ENCODE measurements around the gene PKDREJ. TPM values are rescaled to one million over a fixed set of nuclear protein-coding genes. Genes with fewer than 3 reads are reported as not detected.
"Not testable (repeated sequence)": the region's sequence is repeated elsewhere in the genome, so short reads cannot be mapped to it uniquely, and the experiment has no call there.

Gene PKDREJ
- polyA plus RNA-seq, 1 donor from 2014 or later = not detected

DNA sequence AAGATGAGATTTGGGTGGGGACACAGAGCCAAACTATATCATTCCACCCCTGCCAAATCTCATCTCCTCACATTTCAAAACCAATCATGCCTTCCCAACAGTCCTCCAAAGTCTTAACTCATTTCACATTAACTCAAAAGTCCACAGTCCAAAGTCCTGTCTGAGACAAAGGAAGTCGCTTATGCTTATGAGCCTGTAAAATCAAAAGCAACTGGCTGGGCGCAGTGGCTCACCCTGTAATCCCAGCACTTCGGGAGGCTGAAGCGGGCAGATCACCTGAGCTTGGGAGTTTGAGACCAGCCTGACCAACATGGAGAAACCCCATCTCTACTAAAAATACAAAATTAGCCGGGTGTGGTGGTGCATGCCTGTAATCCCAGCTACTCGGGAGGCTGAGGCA lies 1.4 kb upstream of the PKDREJ start:
- H3K9me3 ChIP-seq (ENCODE audit: low read length) = peaks cover 32% of the 10 kb centered on the region
- not testable (repeated sequence) for H3K36me3 ChIP-seq (ENCODE audit: insufficient read depth, low read length); H2AFZ ChIP-seq (ENCODE audit: low read depth, low read length); H4K20me1 ChIP-seq (ENCODE audit: insufficient read depth); H3K79me2 ChIP-seq (replicated peaks; ENCODE audit: insufficient read depth, low read length); H3K9me2 ChIP-seq (ENCODE audit: insufficient read depth, low read length); H3K4me2 ChIP-seq (ENCODE audit: low read length); H3F3A ChIP-seq (ENCODE audit: insufficient read depth, low read length, poor library complexity, severe bottlenecking); H3K4me3 ChIP-seq (ENCODE audit: low read length); H3K27ac ChIP-seq (ENCODE audit: low read length); H3K9ac ChIP-seq (ENCODE audit: low read length)
- peaks cover 60% of the 10 kb centered on the region for H3K27me3 ChIP-seq (ENCODE audit: insufficient read depth, low read depth, low read length)

DNA sequence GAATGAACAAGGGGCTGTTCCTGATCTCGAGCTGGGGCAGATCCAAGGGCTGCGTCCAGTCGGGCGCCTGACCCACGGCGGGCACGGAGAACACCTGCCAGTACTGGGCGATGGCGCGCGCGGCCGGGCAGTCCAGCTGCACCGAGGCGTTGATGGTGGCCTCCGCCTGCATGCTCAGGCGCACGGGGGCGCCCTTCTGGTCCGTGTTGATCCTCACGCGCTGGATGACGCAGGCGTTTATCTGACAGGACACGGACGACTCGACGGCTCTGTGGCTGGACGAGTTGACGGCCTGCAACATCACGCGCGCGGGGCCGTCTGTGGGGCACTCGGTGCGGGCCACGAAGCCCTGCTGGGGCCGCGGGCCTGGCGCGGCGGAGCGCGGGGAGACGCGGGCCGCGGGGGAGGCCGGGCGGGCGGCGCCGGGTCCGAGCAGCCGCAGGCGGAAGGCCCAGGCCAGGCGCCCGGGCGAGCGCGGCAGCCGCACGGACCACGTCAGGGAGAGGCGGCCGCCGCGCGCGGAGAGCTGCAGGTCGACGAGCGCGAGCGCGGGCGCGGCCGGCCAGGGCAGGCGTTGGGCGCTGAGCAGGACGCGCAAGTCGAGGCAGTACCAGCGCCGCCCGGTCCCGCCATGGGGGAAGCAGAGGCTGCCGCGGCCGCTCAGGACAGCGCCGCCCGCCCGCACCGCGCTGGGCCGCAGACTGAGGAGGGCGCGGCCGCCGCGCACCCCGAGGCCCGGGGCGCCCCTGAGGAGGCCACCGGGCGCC lies 511 bp downstream of the PKDREJ start:
- Histone ChIP-seq H3K9me2 (ENCODE audit: insufficient read depth, low read length) (no peaks in the 10 kb centered on the region), H3K9ac (ENCODE audit: low read length) (no peak overlapping the region), H3F3A (ENCODE audit: insufficient read depth, low read length, poor library complexity, severe bottlenecking) (no peaks in the 10 kb centered on the region), H3K36me3 (ENCODE audit: insufficient read depth, low read length) (no peaks in the 10 kb centered on the region), H3K4me2 (ENCODE audit: low read length) (no peak overlapping the region), H3K27ac (ENCODE audit: low read length) (no peak overlapping the region), H3K9me3 (ENCODE audit: low read length) (peaks cover 45% of the 10 kb centered on the region), H3K79me2 (replicated peaks; ENCODE audit: insufficient read depth, low read length) (no peaks in the 10 kb centered on the region), H4K20me1 (ENCODE audit: insufficient read depth) (no peaks in the 10 kb centered on the region), H3K4me3 (ENCODE audit: low read length) (no peak overlapping the region), H2AFZ (ENCODE audit: low read depth, low read length) (no peak overlapping the region), H3K27me3 (ENCODE audit: insufficient read depth, low read depth, low read length) (peaks cover 57% of the 10 kb centered on the region)
- no peak for TF ChIP-seq SMC3 (conservative IDR thresholded peaks at IDR 0.05; ENCODE audit: poor library complexity)
- no peak for TF ChIP-seq MXI1 (conservative IDR thresholded peaks at IDR 0.05; ENCODE audit: poor library complexity, severe bottlenecking)
- TF ChIP-seq EZH2 (IDR thresholded peaks at IDR 0.05; ENCODE audit: borderline replicate concordance, insufficient read depth, low read length, poor library complexity, severe bottlenecking) = no peak
- TF ChIP-seq, protein P1, sequence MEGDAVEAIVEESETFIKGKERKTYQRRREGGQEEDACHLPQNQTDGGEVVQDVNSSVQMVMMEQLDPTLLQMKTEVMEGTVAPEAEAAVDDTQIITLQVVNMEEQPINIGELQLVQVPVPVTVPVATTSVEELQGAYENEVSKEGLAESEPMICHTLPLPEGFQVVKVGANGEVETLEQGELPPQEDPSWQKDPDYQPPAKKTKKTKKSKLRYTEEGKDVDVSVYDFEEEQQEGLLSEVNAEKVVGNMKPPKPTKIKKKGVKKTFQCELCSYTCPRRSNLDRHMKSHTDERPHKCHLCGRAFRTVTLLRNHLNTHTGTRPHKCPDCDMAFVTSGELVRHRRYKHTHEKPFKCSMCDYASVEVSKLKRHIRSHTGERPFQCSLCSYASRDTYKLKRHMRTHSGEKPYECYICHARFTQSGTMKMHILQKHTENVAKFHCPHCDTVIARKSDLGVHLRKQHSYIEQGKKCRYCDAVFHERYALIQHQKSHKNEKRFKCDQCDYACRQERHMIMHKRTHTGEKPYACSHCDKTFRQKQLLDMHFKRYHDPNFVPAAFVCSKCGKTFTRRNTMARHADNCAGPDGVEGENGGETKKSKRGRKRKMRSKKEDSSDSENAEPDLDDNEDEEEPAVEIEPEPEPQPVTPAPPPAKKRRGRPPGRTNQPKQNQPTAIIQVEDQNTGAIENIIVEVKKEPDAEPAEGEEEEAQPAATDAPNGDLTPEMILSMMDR (IDR thresholded peaks at IDR 0.05; ENCODE audit: poor library complexity, severe bottlenecking) = no peak
- no peak for TF ChIP-seq POLR2AphosphoS5 (IDR thresholded peaks at IDR 0.05)
- TF ChIP-seq TAF1 (IDR thresholded peaks at IDR 0.05; ENCODE audit: low read depth) = no peak
- TF ChIP-seq EP300 (conservative IDR thresholded peaks at IDR 0.05; ENCODE audit: poor library complexity, severe bottlenecking) = no peak
- no peak for TF ChIP-seq RAD21 (conservative IDR thresholded peaks at IDR 0.05)
- TF ChIP-seq, protein P2, sequence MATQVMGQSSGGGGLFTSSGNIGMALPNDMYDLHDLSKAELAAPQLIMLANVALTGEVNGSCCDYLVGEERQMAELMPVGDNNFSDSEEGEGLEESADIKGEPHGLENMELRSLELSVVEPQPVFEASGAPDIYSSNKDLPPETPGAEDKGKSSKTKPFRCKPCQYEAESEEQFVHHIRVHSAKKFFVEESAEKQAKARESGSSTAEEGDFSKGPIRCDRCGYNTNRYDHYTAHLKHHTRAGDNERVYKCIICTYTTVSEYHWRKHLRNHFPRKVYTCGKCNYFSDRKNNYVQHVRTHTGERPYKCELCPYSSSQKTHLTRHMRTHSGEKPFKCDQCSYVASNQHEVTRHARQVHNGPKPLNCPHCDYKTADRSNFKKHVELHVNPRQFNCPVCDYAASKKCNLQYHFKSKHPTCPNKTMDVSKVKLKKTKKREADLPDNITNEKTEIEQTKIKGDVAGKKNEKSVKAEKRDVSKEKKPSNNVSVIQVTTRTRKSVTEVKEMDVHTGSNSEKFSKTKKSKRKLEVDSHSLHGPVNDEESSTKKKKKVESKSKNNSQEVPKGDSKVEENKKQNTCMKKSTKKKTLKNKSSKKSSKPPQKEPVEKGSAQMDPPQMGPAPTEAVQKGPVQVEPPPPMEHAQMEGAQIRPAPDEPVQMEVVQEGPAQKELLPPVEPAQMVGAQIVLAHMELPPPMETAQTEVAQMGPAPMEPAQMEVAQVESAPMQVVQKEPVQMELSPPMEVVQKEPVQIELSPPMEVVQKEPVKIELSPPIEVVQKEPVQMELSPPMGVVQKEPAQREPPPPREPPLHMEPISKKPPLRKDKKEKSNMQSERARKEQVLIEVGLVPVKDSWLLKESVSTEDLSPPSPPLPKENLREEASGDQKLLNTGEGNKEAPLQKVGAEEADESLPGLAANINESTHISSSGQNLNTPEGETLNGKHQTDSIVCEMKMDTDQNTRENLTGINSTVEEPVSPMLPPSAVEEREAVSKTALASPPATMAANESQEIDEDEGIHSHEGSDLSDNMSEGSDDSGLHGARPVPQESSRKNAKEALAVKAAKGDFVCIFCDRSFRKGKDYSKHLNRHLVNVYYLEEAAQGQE (IDR thresholded peaks at IDR 0.05; ENCODE audit: borderline replicate concordance) = no peak
